IMR-90 (cell line): ENCODE data around the gene ZBED1. TPM values are rescaled to one million over a fixed set of nuclear protein-coding genes. Genes with fewer than 3 reads are reported as not detected.

Source experiments
- ATAC-seq: fragments of 200-7000 bp; cut with Tn5 transposase; 2 replicates; pipeline ENCODE4 v1.9.1; 2020; ENCODE audit warnings: low read depth, mild to moderate bottlenecking, moderate library complexity
- BruUV-seq: library from RNA; stranded (reverse); fragments of 400-500 nt; replicated peaks from 2 replicates; lab custom pipeline; 2021; lab: Mats Ljungman, UMichigan
- CTCF ChIA-PET: fragments of 300-600 bp; formaldehyde crosslinking; extraction: SDS; loops from one replicate; lab custom pipeline; 2021; ENCODE audit warnings: antibody characterized with exemption; lab: Yijun Ruan, JAX
- POLR2A ChIA-PET: fragments of 300-600 bp; sonication (Branson Sonifier 250); formaldehyde crosslinking; loops from one replicate; lab custom pipeline; 2022; ENCODE audit warnings: antibody characterized with exemption; ENCODE audit not compliant: unreplicated experiment; lab: Charles Lee
- DNase-seq: peaks from one replicate; pipeline ENCODE4 v3.0.0; 2013
- H2AFZ ChIP-seq: replicated peaks from 2 replicates; pipeline ENCODE3; 2013; ENCODE audit warnings: low read length, mild to moderate bottlenecking; ENCODE audit not compliant: poor library complexity
- H2AK5ac ChIP-seq: 2 replicates; pipeline ENCODE4 v1.6.1; 2013; ENCODE audit warnings: low read depth, low read length, inconsistent platforms
- H2AK9ac ChIP-seq: replicated peaks from 2 replicates; pipeline ENCODE3; 2013; ENCODE audit warnings: mild to moderate bottlenecking, low read depth, low read length, moderate library complexity; ENCODE audit not compliant: poor library complexity
- H2BK120ac ChIP-seq: 2 replicates; pipeline ENCODE4 v1.6.1; 2013; ENCODE audit warnings: low read depth, low read length, inconsistent platforms
- H2BK15ac ChIP-seq: 3 replicates; pipeline ENCODE4 v1.6.1; 2013; ENCODE audit warnings: low read depth, low read length, inconsistent platforms
- H2BK20ac ChIP-seq: 2 replicates; pipeline ENCODE4 v1.6.1; 2013; ENCODE audit warnings: low read depth, mild to moderate bottlenecking, inconsistent platforms, low read length, moderate library complexity
- H2BK5ac ChIP-seq: 2 replicates; pipeline ENCODE4 v1.6.1; 2013; ENCODE audit warnings: mild to moderate bottlenecking, low read depth, low read length, inconsistent platforms; ENCODE audit not compliant: poor library complexity, severe bottlenecking
- H3K14ac ChIP-seq: replicated peaks from 2 replicates; pipeline ENCODE4 v1.6.1; 2013; ENCODE audit warnings: low read depth, low read length, inconsistent platforms
- H3K18ac ChIP-seq: 2 replicates; pipeline ENCODE4 v1.6.1; 2013; ENCODE audit warnings: low read depth, low read length, control low read depth
- H3K23ac ChIP-seq: 2 replicates; pipeline ENCODE4 v1.6.1; 2013; ENCODE audit warnings: low read depth, low read length, inconsistent platforms
- H3K27ac ChIP-seq: 2 replicates; pipeline ENCODE4 v1.5.1; 2013; ENCODE audit warnings: mild to moderate bottlenecking, control low read depth, low read length; ENCODE audit not compliant: insufficient read depth
- H3K27me3 ChIP-seq: 2 replicates; pipeline ENCODE4 v1.6.1; 2013; ENCODE audit warnings: low read length; ENCODE audit not compliant: control insufficient read depth, insufficient read depth
- H3K36me3 ChIP-seq: 2 replicates; pipeline ENCODE4 v1.6.1; 2013; ENCODE audit warnings: low read length, mixed read lengths; ENCODE audit not compliant: control insufficient read depth, insufficient read depth
- H3K4ac ChIP-seq: 2 replicates; pipeline ENCODE4 v1.6.1; 2013; ENCODE audit warnings: low read depth, low read length, inconsistent platforms
- H3K4me1 ChIP-seq: 2 replicates; pipeline ENCODE4 v1.6.1; 2013; ENCODE audit warnings: low read length, mixed read lengths; ENCODE audit not compliant: control insufficient read depth, insufficient read depth
- H3K4me2 ChIP-seq: 2 replicates; pipeline ENCODE4 v1.6.1; 2013; ENCODE audit warnings: low read depth, mild to moderate bottlenecking, control low read depth, low read length, moderate library complexity
- H3K4me3 ChIP-seq: 2 replicates; pipeline ENCODE4 v1.5.1; 2013; ENCODE audit warnings: low read depth, mild to moderate bottlenecking, control low read depth, low read length, moderate library complexity; ENCODE audit not compliant: insufficient read depth
- H3K56ac ChIP-seq: 2 replicates; pipeline ENCODE4 v1.6.1; 2013; ENCODE audit warnings: low read length, inconsistent platforms; ENCODE audit not compliant: insufficient read depth; ENCODE audit errors: extremely low read depth
- H3K79me1 ChIP-seq, 2 experiments: 2 replicates each; pipeline ENCODE4 v1.6.1; 2013; ENCODE audit warnings: low read length in 2 of 2, inconsistent platforms in 1 of 2, low read depth in 1 of 2
- H3K9ac ChIP-seq: 2 replicates; pipeline ENCODE4 v1.6.1; 2013; ENCODE audit warnings: low read depth, low read length, control low read depth
- H3K9me1 ChIP-seq: 2 replicates; pipeline ENCODE4 v1.6.1; 2013; ENCODE audit warnings: low read length, inconsistent platforms; ENCODE audit not compliant: insufficient read depth
- H3K9me3 ChIP-seq: 2 replicates; pipeline ENCODE4 v1.6.1; 2013; ENCODE audit warnings: low read length; ENCODE audit not compliant: control insufficient read depth, insufficient read depth
- H4K20me1 ChIP-seq: 2 replicates; pipeline ENCODE4 v1.6.1; 2013; ENCODE audit warnings: low read length, inconsistent platforms; ENCODE audit not compliant: insufficient read depth
- H4K5ac ChIP-seq: 2 replicates; pipeline ENCODE4 v1.6.1; 2013; ENCODE audit warnings: mild to moderate bottlenecking, low read depth, low read length, control low read depth
- H4K8ac ChIP-seq, 2 experiments: 2 replicates each; pipeline ENCODE4 v1.6.1; 2013; ENCODE audit warnings: low read depth in 2 of 2, low read length in 2 of 2, control low read depth in 1 of 2, inconsistent platforms in 1 of 2
- H4K91ac ChIP-seq: 2 replicates; pipeline ENCODE4 v1.6.1; 2013; ENCODE audit warnings: low read depth, low read length, inconsistent platforms; ENCODE audit not compliant: insufficient read depth
- MXI1 ChIP-seq: IDR thresholded peaks from 2 replicates; pipeline ENCODE4 v1.6.1; 2012; ENCODE audit warnings: low read depth, mild to moderate bottlenecking, low read length, moderate library complexity, borderline replicate concordance
- USF2 ChIP-seq: fragments of 150-350 bp; IDR thresholded peaks from 2 replicates; pipeline ENCODE4 v1.6.1; 2017; ENCODE audit warnings: mild to moderate bottlenecking, antibody characterized with exemption, low read length, low read depth
- WGBS, 2 experiments: methylation state at CpG; one replicate each; pipeline versions ENCODE4 v1.1.5 to v1.1.7; 2013; ENCODE audit warnings: missing lambda C conversion rate in 2 of 2; ENCODE audit not compliant: insufficient read length in 1 of 2; ENCODE audit errors: extremely low coverage in 2 of 2; 5-methylcytosine and 5-hydroxymethylcytosine counted together
- dilution Hi-C: fragments of 300-500 bp; cut with HindIII; formaldehyde crosslinking; loops from one replicate; pipeline ENCODE4 v1.14.3; 2018; ENCODE audit warnings: low sequenced_read_pairs; ENCODE audit not compliant: unreplicated experiment
- in situ Hi-C: fragments of 300-500 bp; cut with MboI; formaldehyde crosslinking; loops from 3 replicates; pipeline ENCODE4 v1.14.3; 2019; ENCODE audit warnings: low sequenced_read_pairs, inconsistent platforms, mixed read lengths
- intact Hi-C: fragments of 100-400 bp; cut with micrococcal nuclease; formaldehyde crosslinking; loops from 2 replicates; pipeline ENCODE4 v1.10.0; 2022
- polyA plus RNA-seq, 3 experiments: library from polyadenylated mRNA; depleted of rRNA; stranded (reverse); fragments of >200 nt; gene quantifications; 2 replicates each; pipeline ENCODE4 v1.2.3, GENCODE V29; 2012; ENCODE audit warnings: low replicate concordance in 1 of 3
- total RNA-seq: library from RNA; depleted of rRNA; stranded (reverse); fragments of >200 nt; gene quantifications from 2 replicates; pipeline ENCODE4 v1.2.3, GENCODE V29; 2012

Gene ZBED1
- total and polyA plus RNA-seq, 2 of the 4 experiments (the other 2 are of a cell fraction) = 13.1 to 21.5 TPM

DNA sequence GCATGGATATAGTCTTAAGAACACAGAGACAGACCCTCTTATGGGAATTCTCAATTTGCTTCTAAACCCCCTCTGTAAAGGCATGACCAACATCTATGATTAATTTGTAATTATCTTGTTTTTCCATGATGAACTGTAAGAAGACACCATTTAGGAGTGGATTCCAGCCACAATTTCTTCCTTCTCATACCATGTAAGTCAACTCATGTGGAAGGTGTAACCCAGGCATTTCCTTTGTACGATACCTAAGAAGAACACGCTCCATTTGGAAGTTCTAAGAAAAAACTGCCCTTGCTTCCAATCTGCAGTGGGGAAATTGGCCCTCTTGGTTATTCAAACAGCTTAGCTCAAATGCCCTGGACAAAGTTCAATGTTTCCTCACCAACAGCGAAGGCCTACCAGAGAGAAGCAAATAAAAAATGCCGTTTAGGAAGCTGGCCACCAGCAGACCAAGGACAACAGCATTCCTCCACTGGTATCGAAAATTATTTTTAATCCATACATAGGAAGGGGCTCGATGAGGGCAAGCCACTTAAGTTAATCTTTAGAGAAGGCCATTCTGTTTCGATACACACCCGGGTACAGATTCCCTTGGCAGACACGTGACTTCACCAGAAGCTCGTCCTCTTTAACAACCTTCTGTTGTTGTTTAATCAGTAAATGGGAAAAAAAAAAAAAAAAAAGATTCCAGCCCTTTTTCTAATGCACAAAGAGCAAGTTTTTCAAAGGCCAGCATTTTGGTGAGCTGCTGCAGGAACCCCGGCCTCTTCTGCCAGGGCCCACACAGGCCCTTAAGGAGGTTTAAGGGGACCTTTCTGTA lies 2.6 kb downstream of the ZBED1 start:
- Histone ChIP-seq H2AK5ac (no peak overlapping the region), H3K9ac (peak overlapping the region; percentile 86), H3K79me1 (peaks cover 5 to 31% of the 10 kb centered on the region in 2 experiments; a peak in 2 of 4 replicates), H3K9me3 (no peaks in the 10 kb centered on the region), H3K18ac (no peak overlapping the region), H3K27me3 (no peaks in the 10 kb centered on the region), H4K5ac (peak overlapping the region; percentile 39), H3K14ac (no peak overlapping the region; the same call in 1 of the 2 replicates), H2BK5ac (peak overlapping the region; percentile 11), H3K9me1 (peaks cover 3% of the 10 kb centered on the region; the same call in 1 of the 2 replicates), H4K20me1 (peaks cover 21% of the 10 kb centered on the region; the same call in 1 of the 2 replicates), H2BK120ac (no peak overlapping the region), H2BK15ac (no peak overlapping the region), H4K8ac (no peak overlapping the region; a peak in 1 of 4 replicates), H3K56ac (no peak overlapping the region), H3K4me1 (peaks cover 12% of the 10 kb centered on the region), H3K4me3 (peak overlapping the region; percentile 18), H4K91ac (no peak overlapping the region), H2BK20ac (no peak overlapping the region), H3K4me2 (peak overlapping the region; percentile 90), H2AK9ac (no peak overlapping the region), H3K36me3 (peaks cover 5% of the 10 kb centered on the region), H3K27ac (peak overlapping the region; percentile 54; the same call in 1 of the 2 replicates), H3K23ac (0 out of 2 replicates have a peak overlapping the region, but pooled peaks have one; percentile 0), H2AFZ (no peak overlapping the region), H3K4ac (no peak overlapping the region)
- ATAC-seq = no peak
- dilution Hi-C loops = no loop called here
- intact Hi-C loops = loop anchor here (2.0 to 10.0 kb wide), 3 partner anchors 13 to 843 kb away; no protein-coding TSS in a partner anchor
- BruUV-seq = no TSS peak
- ChIA-PET POLR2A (no interaction called here), CTCF (no interaction called here)
- no peak for TF ChIP-seq MXI1
- peak; percentile 48; the same call in 1 of the 2 replicates for TF ChIP-seq USF2
- in situ Hi-C loops = no loop called here
- DNase-seq = peak; percentile 23
- 100% methylated on average over 2 of the region's 11 CpGs; no CpG with 5 or more reads in 1 of the 2 experiments for WGBS, 2 experiments
